GM21447 (cell line): ENCODE results near the gene PAIP2B.
A peak's percentile ranks its signal among the peaks of the same experiment; 100 is the strongest.
"Not testable (repeated sequence)": the region's sequence is repeated elsewhere in the genome, so short reads cannot be mapped to it uniquely, and the experiment has no call there.

Experiments used
- ATAC-seq: cut with Tn5 transposase; IDR thresholded peaks from one replicate; pipeline ENCODE4 v1.9.1; 2021; ENCODE audit not compliant: unreplicated experiment

The PAIP2B gene, protein sequence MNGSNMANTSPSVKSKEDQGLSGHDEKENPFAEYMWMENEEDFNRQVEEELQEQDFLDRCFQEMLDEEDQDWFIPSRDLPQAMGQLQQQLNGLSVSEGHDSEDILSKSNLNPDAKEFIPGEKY

DNA sequence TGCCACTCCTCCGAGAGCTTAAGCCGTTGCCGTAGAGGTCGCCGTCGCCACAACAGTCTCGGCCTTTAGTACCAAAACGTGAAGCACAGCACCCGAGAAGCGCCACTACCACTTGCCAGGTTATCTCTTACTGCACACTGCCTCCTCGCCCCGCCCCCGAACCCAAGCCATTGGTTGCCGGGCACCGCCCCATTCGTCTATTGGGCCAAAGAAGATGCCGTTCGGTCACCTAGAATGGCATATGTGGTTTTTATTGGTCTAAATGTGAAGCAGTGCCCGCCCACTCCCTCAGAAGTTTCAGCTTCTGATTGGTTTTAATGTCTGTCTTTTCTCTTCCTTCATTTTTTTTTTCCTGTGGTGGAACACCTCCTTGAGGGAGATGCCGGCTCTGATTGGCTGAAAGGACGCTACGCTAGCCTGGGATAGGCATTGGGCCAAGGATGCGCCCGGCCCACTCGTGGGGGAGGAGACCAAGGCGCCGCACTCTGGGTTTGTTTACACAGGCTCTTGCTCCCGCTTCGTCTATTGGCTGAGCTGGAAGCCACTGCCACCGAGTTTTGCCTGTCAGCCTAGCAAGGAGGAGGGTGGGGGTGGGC, at the start of gene PAIP2B:
TSS of gene PAIP2B (minus strand) at position 139 of the 596 bp plus-strand sequence. CDS start 24,514 bp downstream, outside the sequence.
- ATAC-seq, result peak; percentile 92

DNA sequence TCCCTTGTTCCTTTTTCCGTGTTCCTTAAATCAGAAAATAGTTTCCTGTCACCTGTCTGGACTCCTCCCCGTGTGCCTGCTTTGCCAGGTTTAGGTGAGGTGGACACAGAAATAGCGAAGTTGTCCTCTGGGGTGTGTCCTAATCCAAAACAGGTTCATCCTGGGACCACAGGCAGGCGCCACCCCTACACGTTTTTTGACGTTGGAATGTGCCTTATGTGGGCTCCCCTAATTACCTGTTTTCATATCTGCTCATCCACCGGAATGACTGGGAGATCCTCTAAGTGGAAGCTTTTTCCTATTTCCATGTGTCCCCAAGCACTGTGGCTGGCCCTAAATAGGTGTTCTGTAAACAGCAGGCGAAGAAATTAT, 49.0 kb upstream of the PAIP2B start:
- ATAC-seq, result no peak

DNA sequence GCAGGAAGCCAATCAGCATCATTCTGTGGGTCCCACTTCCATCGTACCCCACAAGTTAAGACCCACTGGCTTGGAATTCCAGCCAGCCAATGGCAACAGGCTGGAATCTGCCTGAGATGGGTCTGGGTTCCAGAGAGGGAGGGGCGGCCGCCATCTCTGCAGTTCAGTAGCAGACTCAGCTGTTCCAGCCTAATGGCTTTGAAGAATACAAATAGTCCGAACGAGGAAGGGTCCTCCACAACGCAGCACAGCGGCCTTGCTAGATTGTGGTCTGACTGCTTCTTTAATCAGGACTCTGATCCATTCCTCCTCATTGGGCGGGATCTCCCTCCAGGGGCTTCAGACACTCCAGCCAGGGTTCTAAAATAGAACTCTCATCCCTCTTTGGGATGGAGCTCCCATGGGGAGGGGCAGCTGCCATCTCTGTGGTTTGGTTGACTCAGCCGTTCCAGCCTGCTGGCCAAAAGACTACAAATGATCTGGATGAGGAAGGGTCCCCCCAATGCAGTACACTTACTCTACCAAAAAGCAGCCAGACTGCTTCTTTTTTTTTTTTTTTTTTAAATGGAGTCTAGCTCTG, 42.7 kb upstream of the PAIP2B start:
- no peak for ATAC-seq

DNA sequence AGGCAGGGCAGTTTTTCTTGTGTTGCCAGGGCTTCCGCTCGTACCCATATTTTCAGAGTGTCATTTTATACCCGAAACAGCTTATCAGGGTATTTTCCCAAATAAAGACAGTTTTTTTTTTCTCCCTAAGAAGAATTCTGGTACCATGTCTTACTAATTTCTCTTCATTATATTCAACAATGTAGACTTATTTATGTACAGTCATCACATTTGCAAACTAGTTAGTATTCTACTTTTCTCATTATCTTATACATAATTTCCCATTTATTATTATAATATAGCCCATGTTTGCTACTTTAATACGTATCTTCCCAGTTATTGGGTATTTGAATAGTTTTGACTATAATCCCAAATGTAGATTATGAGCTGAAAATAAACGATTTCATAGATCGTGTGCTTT, 36.5 kb upstream of the PAIP2B start:
- ATAC-seq, result no peak

DNA sequence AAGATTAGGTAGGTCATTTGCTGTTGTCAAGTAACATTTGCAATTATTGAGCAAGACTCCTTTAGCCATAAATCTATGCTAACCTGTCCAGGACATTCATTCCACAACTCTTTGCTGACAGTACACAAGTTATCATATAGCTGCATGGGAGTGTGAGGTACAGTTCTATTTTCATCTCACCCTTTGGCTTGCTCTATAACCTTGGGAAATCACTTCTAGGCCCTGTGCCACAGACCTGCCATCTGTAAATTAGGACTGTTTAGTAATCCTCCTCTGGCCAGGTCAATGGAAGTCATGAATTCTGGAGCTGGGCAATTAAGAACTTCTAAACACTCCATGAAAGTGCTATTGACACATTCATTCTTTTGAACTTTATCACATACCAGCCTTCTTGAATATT, 34.6 kb upstream of the PAIP2B start:
- ATAC-seq, result no peak

DNA sequence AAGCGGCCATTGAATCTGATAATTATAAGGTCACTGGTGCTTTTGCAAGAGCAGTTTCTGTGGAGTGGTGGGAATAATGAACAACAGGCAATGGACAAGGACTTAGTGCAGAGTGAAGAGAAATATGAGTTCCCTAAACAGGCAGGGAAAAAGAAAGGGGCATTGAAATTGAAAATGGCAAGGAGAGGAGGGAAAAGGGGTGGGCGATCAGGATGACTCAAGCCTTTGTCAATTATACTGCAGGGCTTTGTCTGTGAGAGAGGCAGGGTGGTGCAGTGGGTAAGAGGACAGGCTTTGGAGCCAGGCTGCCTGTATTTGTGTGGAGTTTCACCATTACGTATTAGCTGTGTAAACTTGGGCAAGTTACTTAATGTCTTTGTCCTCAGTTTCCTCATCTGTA, 29.5 kb upstream of the PAIP2B start:
- ATAC-seq, result no peak

DNA sequence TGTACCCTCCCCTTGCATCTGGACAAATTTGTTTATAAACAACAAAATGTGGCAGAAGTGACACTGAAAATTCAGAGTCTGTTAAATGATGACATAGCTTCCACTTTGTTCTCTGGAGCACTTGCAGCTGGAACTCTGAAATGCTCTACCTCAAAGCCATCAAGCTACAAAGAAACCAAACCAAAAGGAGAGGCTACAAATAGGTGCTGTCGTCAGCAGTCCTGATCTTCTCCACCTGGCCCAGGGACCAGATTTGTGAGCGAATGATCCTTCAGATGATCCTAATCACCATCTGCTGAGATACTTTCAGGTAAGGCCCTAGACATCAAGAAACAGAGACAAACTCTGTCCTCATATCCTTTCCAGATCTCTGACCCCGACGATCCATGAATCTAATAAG, 27.9 kb upstream of the PAIP2B start:
- no peak for ATAC-seq

DNA sequence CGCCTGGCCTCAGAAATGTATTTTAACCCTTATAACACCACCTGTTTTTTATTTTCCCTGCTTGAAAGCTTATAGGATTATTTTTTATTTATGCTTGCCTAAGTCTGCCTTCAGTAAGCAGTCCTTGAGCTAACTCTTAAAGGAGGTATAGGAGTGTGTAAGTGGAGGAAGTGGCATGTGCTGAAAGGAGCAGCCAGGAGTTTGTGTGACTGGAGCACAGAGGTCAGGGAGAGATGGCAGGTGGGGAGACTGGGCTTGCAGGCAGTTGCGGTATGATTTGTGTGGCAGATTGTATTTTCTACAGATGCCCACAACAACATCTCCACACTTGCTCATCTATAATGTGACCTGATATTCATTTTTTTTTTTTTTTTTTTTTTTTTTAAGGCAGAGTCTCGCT, 27.2 kb upstream of the PAIP2B start:
- ATAC-seq, result no peak

DNA sequence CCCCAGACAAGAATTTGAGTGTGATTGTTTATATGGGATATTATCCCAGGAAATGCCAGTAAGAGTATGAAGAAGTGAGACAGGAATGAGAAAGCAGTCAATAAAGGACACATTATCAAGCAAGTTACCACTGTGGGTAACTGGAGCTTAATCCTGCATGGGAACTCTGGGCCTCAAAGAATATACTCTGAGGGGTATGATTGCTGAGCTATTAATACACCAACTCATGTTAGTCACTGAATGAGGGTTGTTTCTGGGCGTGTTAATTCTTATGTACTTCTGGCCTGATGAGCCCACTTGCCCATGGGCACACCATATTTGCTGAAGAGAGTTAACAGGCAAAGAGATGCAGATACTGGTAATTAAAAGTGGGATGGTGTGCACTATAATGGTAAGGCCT, 26.6 kb upstream of the PAIP2B start:
- ATAC-seq, result no peak

DNA sequence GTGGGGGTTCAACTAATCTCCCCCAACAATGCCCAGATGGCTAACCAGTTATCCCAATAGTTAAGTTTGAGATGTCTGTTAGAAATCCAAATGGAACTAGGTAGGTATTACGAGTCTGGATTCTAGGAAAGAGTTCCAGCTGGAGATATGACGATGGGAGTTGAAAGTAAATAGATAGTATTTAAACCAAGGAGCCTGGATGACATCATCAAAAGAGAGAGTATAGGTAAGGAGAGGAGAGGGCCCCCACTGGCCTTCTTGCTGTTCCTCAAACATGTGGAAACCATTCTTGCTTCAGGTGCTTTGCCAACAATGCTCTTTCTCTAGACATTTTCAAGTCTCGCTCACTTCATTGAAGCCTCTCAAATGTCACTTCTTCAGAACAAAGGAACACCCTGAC, 26.0 kb upstream of the PAIP2B start:
- no peak for ATAC-seq

DNA sequence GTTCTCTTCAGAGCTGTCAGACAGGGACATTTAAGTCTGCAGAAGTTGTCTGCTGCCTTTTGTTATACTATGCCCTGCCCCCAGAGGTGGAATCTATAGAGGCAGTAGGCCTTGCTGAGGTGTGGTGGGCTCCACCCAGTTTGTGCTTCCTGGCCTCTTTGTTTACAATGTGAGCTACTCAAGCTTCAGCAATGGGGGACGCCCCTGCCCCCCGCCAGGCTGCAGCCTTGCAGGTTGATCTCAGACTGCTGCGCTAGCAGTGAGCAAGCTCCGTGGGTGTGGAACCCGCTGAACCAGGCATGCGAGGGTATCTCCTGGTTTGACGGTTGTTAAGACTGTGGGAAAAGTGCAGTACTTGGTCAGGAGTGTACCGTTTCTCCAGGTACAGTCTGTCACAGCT, 24.0 kb upstream of the PAIP2B start:
- ATAC-seq, result no peak

DNA sequence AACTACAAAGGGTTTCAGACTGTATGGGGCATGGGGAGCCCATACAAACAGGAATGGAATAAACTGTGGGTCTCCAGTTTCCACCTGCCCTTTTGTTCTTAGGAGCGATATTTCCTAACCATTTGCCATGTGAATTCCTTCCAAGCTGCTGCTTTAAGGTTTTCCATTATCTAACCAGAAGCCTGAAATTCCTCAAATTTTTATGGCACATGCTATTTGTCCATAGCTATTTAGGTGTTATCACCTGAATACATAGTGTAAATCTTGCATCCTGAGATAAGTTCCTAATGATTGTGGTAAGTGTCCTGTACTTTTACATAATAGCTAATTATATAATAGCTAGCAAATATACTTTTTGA, 17.4 kb upstream of the PAIP2B start:
- no peak for ATAC-seq

DNA sequence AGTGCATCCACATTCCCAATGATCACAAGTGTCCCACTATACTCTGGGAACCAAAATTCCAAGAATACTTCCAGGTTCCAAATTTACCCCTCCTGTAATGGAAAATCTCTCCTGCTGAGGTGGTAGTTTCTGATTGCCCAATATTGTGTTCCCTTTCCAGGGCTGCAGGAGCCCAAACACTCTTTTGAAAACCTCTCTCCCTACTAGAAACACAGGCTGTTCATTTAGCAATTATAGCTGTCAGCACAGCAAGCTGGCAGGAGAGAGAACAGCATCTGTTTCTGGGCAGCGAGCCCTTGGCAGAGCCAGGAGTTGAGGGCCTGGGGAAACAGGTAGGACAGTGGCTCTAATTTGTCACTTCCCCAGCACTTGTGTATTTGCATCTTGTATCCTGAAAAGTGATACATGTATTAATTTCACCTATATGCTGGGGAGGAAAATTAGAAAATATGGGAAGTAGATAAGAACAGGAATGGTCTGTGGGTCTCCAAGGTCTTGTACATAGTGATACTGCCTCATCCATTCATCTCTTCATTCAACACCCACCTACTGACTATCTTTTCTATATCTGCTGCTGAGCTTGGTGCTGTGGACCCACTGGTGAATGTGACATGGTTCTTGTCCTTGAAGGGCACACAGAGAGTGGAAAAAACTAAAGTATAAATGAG, 16.9 kb upstream of the PAIP2B start:
- no peak for ATAC-seq

DNA sequence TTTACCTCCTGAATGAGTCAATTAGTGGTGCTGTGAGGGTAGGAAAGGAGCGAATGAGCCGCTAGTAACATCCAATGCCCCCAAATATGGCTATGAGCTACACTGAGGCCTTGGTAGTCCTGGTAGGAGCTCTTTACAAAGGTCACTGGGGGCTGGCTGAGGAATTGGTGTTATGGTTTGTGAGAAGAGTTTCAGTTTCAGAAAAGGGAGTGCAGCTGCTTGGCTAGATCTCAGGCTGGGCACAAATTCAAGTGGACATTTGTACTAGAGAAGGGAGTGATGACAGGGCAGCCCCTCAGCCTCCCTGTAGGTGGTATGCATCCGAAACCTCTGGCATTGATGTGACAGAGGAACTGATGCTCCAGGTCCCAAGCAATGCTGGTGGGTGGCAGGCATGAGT, 13.9 kb upstream of the PAIP2B start:
- ATAC-seq, result no peak

DNA sequence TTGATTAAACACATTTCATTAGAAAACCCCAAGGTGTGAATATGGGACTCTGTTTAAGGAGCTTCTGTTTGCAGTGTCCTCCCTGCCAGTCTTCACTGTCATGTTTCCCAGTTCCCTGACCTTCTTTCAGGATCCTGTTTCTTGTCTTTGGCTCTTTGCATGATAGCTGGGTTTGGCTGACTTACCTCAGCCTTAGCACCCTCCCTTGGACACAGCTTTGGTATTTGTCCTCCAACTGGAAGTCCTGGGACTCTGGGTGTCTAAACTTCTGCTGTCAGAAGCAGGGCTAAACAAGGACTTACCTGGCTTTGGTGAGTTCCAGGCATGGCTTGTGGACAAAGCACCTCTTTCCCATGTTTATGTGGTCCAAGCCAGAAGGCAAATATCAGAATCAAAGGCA, 11.2 kb upstream of the PAIP2B start:
- ATAC-seq, result no peak

DNA sequence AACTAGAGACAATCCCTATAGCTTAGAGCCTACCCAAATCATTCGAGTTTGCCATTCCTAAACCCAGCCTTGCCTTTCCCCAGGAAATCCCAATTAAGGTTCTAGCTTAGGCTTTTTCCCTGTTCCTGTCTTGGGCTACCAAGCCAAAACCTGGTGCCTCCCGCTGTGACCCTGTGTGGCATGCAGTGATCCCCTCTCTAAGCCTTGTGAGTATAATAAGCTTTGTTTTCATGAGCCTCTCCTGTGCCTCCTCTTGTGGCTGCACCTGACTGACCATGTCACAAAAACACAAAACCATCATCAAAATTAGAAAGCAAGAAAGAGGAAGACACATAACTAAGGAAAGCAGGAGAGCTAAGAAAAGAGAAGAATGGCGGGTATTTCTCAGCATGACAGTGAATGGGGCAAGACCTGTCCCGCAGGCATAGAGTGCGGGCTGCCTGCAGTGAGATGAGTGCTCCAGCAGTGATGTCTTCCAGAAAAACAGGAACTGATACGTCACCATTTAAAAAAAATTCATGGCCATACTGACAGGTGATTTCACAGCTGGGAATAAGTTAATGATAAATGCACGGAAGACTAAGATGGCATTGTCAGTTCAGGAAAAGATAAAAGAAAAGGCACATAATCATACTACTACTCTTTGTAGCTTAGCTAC, 9.2 kb upstream of the PAIP2B start:
- no peak for ATAC-seq

DNA sequence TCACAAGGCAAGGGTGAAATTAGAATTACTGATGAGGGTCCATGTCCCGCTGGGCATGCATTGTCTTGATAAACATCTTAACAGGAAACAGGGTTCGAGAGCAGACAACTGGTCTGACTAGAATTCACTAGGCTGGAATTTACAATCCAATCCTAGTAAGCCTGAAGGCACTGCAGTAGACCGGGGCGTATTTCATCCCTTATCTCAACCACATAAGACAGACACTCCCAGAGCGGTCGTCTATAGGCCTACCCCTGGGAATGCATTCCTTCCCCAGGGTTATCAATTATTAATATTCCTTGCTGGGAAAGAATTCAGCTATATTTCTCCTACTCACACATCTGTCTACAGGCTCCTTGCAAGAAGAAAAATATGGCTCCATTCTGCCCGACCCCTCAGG, 6.2 kb upstream of the PAIP2B start:
- ATAC-seq, result not testable (repeated sequence)

DNA sequence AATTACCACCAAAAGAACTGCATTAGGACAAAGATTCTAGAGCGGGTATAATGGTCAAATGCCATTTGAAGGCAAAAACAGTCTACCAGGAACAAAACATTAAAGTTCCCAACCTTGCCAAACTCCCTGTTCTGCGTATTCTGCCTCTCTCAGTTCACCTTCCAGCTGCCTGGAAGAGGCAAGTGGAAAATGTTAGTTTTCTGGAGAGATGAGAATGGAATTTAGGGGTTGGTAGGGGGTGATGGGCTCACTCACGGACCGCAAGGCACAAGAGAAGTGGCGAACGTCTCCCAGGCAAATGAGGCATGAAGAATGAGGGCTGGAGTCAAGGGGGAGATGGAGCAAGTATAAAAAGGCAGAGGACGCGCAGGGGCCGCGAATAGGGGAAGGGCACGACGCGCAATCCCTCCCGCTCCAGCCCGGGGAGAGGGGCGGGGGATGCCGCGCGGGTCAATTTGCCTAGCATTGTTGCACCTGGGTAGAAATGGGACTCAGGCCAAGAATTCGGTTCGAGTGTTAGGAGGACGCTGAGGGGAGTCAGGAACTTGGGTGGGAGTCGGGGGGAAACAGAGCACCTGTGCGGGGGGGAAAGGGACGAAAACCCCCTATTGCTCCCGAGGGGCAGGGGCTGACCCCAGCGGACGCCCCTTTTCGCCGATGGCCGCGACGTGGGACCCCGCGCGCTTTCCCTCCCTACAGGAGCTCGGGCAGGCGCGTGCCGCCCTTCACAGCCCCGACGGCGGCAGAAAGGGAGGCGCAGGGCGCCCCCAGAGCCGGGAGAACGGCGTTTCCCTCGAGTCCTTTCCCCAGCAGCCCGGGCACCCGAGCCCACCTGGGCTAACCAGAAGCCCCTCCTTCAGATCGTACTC, 573 bp downstream of the PAIP2B start:
- ATAC-seq, result peak; percentile 12

DNA sequence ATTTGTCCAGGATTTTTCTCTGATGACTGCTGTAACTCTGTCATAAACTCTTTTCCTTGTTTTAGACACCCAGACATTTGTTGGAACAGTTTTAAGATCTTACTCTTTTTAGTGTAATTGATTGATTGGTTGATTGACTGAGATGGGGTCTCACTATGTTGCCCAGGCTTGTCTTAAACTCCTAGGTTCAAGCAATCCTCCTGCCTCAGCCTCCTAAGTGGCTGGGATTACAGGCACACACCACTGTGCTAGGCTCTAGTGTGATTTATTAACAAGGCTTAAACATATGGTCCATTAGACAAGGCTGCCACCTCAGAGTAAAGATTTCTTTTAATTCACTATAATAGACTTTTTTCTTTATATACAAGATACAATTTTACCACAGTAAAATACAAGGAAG, 2.0 kb downstream of the PAIP2B start:
- no peak for ATAC-seq

DNA sequence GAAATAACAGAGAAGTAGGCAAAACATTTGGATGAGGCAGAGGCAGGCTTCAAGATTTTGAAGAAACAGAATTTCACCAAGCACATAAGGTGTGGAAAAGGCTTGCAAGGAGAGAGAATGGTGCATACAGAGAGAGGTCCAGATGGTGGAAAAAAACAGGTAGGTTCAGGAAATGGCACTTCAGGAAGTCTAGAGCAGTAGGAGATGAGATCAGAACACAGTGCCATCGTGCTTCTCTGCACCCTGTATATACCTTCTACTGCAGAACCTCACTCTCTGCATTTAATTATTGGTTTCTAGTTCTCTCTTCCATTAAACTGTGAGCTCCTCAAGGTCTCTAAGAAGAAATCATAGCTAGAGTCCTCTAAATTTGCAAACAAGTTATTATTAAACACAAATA, 2.4 kb downstream of the PAIP2B start:
- no peak for ATAC-seq

DNA sequence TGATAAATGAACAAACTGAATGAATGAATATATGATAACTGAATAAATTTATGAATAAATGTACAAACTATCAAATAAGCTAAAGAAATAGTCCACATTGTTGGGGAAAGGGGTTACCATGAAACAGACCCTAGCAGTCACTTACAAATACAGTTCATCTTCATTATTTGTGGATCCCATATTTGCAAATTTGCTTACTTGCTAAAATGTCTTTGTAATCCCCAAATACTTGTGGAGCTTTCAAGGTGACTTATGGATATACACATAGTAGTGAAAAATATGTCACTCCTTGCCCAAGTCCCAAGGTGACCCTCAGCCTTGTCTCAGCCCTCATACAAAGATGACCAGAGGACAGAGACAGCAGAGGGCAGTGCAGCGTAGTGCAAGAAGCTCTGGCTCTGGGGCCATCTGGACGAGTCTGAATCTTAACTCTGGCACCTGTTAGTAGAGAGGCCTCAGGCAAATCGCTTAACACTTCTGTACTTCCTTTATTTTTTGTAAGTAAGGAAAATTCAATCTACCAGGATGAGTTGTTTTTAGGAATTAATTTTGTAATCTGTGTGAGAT, 3.1 kb downstream of the PAIP2B start:
- ATAC-seq, result no peak
